SU-DHL-6 (cell line): ENCODE data around the gene DNAH14.

Experiments used
- EZH2phosphoT487 ChIP-seq: fragments of 200-600 bp; sonication (generic), shearing (Covaris generic); conservative IDR thresholded peaks from 2 replicates; pipeline ENCODE4 v1.6.1; 2018; ENCODE audit warnings: mild to moderate bottlenecking, antibody characterized with exemption, low read length, moderate library complexity, mixed read lengths
- TF ChIP-seq, protein P1 (sequence below): fragments of 200-600 bp; sonication (generic); IDR thresholded peaks from one replicate; pipeline ENCODE4 v1.5.1; 2017; ENCODE audit warnings: antibody characterized with exemption, mild to moderate bottlenecking, low read length, moderate library complexity; ENCODE audit not compliant: insufficient read depth, poor library complexity, severe bottlenecking

DNA sequence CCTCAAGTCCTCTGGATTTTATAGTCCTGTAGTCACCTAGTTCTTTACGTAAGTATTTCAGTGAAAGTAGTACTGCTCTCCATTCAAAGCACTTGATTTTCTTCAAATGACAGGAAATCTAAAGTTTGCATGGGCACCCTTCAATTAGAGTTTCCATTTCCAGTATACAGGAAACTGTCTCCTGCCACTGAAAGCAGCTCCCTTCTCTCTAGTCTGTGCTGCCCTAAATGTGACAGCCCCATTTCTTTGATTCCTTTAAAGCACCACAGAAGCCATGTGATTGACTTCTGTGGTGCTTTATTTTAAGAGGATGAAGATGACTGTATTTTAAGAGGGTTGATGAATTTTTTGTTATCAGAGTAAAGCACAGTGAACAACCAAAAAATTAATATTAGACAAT is 226.1 kb downstream of the DNAH14 start:
- TF ChIP-seq, protein P1, sequence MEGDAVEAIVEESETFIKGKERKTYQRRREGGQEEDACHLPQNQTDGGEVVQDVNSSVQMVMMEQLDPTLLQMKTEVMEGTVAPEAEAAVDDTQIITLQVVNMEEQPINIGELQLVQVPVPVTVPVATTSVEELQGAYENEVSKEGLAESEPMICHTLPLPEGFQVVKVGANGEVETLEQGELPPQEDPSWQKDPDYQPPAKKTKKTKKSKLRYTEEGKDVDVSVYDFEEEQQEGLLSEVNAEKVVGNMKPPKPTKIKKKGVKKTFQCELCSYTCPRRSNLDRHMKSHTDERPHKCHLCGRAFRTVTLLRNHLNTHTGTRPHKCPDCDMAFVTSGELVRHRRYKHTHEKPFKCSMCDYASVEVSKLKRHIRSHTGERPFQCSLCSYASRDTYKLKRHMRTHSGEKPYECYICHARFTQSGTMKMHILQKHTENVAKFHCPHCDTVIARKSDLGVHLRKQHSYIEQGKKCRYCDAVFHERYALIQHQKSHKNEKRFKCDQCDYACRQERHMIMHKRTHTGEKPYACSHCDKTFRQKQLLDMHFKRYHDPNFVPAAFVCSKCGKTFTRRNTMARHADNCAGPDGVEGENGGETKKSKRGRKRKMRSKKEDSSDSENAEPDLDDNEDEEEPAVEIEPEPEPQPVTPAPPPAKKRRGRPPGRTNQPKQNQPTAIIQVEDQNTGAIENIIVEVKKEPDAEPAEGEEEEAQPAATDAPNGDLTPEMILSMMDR, result no peak
- no peak for TF ChIP-seq EZH2phosphoT487
